KMS-11 (cell line): ENCODE measurements around the gene CNPY1.

ENCODE experiments used
- H2AFZ ChIP-seq: fragments of 200-600 bp; sonication (generic); 2 replicates; pipeline ENCODE4 v1.6.1; 2016; ENCODE audit warnings: antibody characterized with exemption, mixed run types, low read depth
- H3K27ac ChIP-seq: fragments of 200-600 bp; sonication (generic); 2 replicates; pipeline ENCODE4 v1.6.1; 2016; ENCODE audit warnings: mild to moderate bottlenecking, mixed run types
- H3K27me3 ChIP-seq: fragments of 200-600 bp; sonication (generic); 2 replicates; pipeline ENCODE4 v1.6.1; 2017; ENCODE audit warnings: mild to moderate bottlenecking, low read depth, mixed run types, moderate library complexity; ENCODE audit not compliant: insufficient read depth
- H3K36me3 ChIP-seq: fragments of 200-600 bp; sonication (generic); 2 replicates; pipeline ENCODE4 v1.6.1; 2017; ENCODE audit warnings: mild to moderate bottlenecking, mixed run types; ENCODE audit not compliant: insufficient read depth
- H3K4me1 ChIP-seq: fragments of 200-600 bp; sonication (generic); 2 replicates; pipeline ENCODE4 v1.6.1; 2016; ENCODE audit warnings: mild to moderate bottlenecking, low read depth, mixed run types; ENCODE audit not compliant: poor library complexity, severe bottlenecking
- H3K4me2 ChIP-seq: fragments of 200-600 bp; sonication (generic); 2 replicates; pipeline ENCODE4 v1.7.0; 2016; ENCODE audit warnings: mild to moderate bottlenecking, mixed run types
- H3K4me3 ChIP-seq: fragments of 200-600 bp; sonication (generic); IDR thresholded peaks from 2 replicates; pipeline ENCODE4 v1.6.1; 2017; ENCODE audit warnings: low read depth, low read length, mixed read lengths; ENCODE audit not compliant: insufficient read depth
- H3K79me2 ChIP-seq: fragments of 200-600 bp; sonication (generic); 2 replicates; pipeline ENCODE4 v1.6.1; 2016; ENCODE audit warnings: low read depth, mixed run types; ENCODE audit not compliant: insufficient read depth
- H3K9ac ChIP-seq: fragments of 200-600 bp; sonication (generic); 2 replicates; pipeline ENCODE4 v1.6.1; 2016; ENCODE audit warnings: mild to moderate bottlenecking, mixed run types
- H4K20me1 ChIP-seq: fragments of 200-600 bp; sonication (generic); 2 replicates; pipeline ENCODE4 v1.6.1; 2016; ENCODE audit warnings: mild to moderate bottlenecking, mixed run types; ENCODE audit not compliant: insufficient read depth
- TF ChIP-seq, protein P1 (sequence below): fragments of 200-600 bp; sonication (generic); conservative IDR thresholded peaks from 2 replicates; pipeline ENCODE4 v1.6.1; 2017; ENCODE audit warnings: low read depth, mild to moderate bottlenecking, antibody characterized with exemption, low read length, moderate library complexity, mixed read lengths

Gene CNPY1

DNA sequence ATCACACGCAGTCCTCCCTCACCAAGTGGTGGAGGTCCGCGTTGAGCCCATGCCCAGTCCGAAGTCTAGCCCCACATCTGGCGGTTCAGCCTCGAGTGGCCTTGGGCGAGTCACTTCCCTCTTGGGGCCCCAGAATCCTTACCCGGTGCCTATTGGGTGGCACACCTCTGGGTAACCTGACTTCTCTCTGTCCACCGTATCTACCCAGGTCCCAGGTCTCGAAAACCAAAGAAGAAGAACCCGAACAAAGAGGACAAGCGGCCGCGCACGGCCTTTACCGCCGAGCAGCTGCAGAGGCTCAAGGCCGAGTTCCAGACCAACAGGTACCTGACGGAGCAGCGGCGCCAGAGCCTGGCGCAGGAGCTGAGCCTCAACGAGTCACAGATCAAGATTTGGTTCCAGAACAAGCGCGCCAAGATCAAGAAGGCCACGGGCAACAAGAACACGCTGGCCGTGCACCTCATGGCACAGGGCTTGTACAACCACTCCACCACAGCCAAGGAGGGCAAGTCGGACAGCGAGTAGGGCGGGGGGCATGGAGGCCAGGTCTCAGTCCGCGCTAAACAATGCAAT is 84.1 kb downstream of the CNPY1 start:
- H3K27ac ChIP-seq = no peak overlapping the region
- H3K4me1 ChIP-seq = no peaks in the 10 kb centered on the region
- TF ChIP-seq, protein P1, sequence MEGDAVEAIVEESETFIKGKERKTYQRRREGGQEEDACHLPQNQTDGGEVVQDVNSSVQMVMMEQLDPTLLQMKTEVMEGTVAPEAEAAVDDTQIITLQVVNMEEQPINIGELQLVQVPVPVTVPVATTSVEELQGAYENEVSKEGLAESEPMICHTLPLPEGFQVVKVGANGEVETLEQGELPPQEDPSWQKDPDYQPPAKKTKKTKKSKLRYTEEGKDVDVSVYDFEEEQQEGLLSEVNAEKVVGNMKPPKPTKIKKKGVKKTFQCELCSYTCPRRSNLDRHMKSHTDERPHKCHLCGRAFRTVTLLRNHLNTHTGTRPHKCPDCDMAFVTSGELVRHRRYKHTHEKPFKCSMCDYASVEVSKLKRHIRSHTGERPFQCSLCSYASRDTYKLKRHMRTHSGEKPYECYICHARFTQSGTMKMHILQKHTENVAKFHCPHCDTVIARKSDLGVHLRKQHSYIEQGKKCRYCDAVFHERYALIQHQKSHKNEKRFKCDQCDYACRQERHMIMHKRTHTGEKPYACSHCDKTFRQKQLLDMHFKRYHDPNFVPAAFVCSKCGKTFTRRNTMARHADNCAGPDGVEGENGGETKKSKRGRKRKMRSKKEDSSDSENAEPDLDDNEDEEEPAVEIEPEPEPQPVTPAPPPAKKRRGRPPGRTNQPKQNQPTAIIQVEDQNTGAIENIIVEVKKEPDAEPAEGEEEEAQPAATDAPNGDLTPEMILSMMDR = no peak
- H2AFZ ChIP-seq = no peak overlapping the region
- no peak overlapping the region for H3K9ac ChIP-seq
- no peaks in the 10 kb centered on the region; the same call in 1 of the 2 replicates for H3K27me3 ChIP-seq
- no peaks in the 10 kb centered on the region for H4K20me1 ChIP-seq
- no peaks in the 10 kb centered on the region for H3K79me2 ChIP-seq
- H3K4me3 ChIP-seq = no peak overlapping the region
- H3K4me2 ChIP-seq = no peak overlapping the region
- no peaks in the 10 kb centered on the region for H3K36me3 ChIP-seq

DNA sequence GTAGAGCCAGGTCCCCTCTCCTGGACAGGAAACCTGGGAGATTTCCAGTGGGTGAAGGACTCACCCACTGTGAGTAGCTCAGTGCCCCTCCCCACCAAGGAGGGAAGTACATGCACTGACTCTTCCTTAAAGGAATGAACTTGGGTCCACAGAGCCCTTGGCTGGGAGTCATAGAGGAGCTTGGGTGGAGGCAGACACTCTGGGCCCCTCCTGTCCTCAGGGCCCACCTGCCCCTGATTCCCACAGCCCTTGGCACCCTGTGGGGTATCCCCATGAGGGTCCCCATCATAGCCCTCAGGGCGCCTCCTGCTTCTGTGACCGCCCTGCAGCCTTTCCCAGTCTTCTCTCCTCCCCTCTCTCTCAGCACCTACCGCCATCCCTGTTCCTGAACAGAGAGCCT is 84.7 kb downstream of the CNPY1 start:
- Histone ChIP-seq H3K4me3 (no peak overlapping the region), H3K36me3 (no peaks in the 10 kb centered on the region), H3K27me3 (no peaks in the 10 kb centered on the region; the same call in 1 of the 2 replicates), H3K79me2 (no peaks in the 10 kb centered on the region), H3K9ac (no peak overlapping the region), H3K4me1 (no peaks in the 10 kb centered on the region), H3K27ac (no peak overlapping the region), H4K20me1 (no peaks in the 10 kb centered on the region), H2AFZ (no peak overlapping the region), H3K4me2 (no peak overlapping the region)
- TF ChIP-seq, protein P1 = no peak

DNA sequence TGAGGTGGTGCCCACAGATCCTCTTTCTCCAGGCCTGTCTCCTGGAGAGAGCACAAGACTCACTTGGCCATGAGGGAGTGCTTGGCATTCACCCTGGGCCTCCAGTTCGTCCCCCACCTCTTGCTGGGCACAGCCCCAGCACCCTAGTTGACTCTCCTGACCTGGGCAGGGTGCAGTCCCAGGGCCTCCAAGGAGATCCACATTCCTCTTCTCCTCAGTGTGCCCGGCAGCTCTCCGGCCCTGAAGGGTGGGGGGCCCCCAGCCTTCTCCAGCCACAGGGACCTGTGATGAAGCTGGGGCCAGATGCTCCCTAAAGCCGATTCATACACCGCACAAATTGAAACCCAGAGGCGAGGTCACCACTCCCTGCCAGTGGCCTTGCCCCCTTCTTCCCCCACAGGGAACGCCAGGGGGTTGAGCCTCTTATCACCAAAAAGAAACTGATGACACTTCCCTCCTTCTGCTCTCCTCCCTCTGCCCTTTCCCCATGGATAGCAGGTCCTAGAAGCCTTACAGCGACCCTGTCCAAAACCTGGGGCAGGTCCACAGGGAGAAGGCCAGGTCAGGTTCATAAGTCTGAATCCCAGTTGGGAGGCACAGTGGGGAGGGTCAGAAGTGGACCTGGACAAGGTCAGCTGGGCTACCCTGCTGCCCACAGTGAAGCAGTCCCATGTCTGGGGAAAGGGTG is 85.3 kb downstream of the CNPY1 start:
- Histone ChIP-seq H3K4me1 (no peaks in the 10 kb centered on the region), H3K36me3 (no peaks in the 10 kb centered on the region), H3K27ac (no peak overlapping the region), H2AFZ (no peak overlapping the region), H3K79me2 (no peaks in the 10 kb centered on the region), H3K4me3 (no peak overlapping the region), H3K4me2 (no peak overlapping the region), H3K9ac (no peak overlapping the region), H4K20me1 (no peaks in the 10 kb centered on the region), H3K27me3 (peaks cover 3% of the 10 kb centered on the region)
- TF ChIP-seq, protein P1 = no peak

DNA sequence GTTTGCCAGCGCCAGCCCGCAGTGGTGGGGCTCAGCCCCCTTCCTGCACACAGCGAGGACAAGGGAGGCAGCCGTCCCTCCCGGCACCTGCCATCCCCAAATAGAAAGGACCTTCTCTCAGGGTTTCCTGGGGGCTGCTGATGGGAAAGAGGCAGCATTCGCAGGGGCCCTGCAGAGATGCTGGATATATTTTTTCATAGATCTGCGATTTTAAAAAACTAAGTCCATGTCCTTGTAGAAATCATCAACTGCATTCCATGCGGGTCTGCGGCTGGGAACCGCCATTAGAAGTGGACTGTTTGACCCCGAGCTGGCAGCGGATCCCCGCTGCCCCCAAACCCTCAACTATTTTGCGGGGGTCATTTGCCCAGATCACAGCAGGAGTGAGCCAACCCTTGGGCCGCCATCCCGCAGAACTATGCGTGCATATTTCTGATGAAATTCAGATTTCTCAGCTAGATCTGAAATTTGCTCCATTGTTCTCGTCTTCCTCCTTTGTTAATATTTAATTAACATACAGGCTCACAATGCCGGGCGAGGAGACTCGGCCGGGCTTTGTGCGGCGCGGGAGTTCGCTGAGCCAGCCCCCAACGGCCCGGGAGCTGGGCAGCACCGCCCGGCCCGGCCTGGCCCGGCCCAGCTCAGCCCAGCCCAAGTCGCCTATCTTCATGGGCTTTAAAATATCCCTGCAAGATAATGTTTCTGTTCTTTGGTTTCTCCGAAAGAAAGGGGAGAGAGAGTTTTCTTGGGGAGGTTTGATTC is 86.5 kb downstream of the CNPY1 start:
- H3K4me1 ChIP-seq = no peaks in the 10 kb centered on the region
- no peak overlapping the region for H3K4me3 ChIP-seq
- peaks cover 3% of the 10 kb centered on the region for H3K27me3 ChIP-seq
- H2AFZ ChIP-seq = no peak overlapping the region
- no peaks in the 10 kb centered on the region for H4K20me1 ChIP-seq
- H3K79me2 ChIP-seq = no peaks in the 10 kb centered on the region
- no peak overlapping the region for H3K4me2 ChIP-seq
- H3K9ac ChIP-seq = no peak overlapping the region
- H3K27ac ChIP-seq = no peak overlapping the region
- H3K36me3 ChIP-seq = no peaks in the 10 kb centered on the region
- TF ChIP-seq, protein P1 = no peak
